ENCODE data around the gene SPATA9. TPM values are rescaled to one million over a fixed set of nuclear protein-coding genes. Genes with fewer than 3 reads are reported as not detected.

Gene SPATA9
- polyA plus RNA-seq, 1 donor from 2014 or later = not detected

DNA sequence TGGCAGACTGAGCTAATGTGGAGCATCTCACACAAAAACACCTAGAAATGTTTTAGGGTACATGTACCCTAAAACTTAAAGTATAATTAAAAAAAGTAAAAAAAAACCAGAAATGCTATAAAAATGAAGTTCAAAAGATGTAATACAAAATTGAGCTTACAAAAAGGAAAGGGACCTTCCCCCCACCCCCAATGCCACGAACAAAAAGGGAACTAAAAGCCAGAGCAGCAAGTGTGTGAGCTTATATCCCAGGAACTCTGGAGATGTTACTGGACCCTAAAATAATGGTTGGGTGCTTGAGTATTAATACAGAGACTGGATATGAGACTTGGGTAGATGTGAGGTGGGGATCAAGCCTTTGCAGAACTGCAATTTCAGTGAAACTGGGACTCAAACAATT lies 11.0 kb downstream of the SPATA9 start:
- no peaks in the 10 kb centered on the region for H3K4me1 Mint-ChIP-seq
- no peaks in the 10 kb centered on the region for H3K27me3 Mint-ChIP-seq
- peaks cover 0 to 1% (median 0%) of the 10 kb centered on the region in 3 donors for H3K9me3 Mint-ChIP-seq
- no peaks in the 10 kb centered on the region for H3K36me3 Mint-ChIP-seq
- no peak overlapping the region for H3K4me3 Mint-ChIP-seq
- H3K27ac Mint-ChIP-seq = no peak overlapping the region

DNA sequence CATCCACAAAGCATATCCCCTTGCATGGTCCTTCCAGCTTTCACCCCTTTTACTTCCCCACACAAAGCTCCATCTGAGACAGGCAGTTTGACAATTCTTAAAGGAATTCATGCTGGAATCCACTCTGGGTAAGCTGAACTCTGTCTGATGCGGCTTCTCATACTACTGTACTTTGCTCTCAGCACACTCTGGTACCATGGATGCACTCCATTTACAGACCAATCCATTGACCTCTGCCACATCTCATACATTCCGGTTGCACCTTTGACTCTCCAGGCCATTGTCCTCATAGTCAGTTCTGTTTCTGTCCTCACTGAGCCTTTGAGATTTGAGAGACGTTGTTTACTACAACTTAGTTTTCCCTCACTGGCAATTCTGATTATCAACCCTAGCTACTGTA lies 12.2 kb downstream of the SPATA9 start:
- no peak overlapping the region for H3K4me3 Mint-ChIP-seq
- H3K27me3 Mint-ChIP-seq = no peaks in the 10 kb centered on the region
- no peaks in the 10 kb centered on the region for H3K4me1 Mint-ChIP-seq
- no peak overlapping the region for H3K27ac Mint-ChIP-seq
- peaks cover 0 to 1% (median 0%) of the 10 kb centered on the region in 3 donors for H3K9me3 Mint-ChIP-seq
- no peaks in the 10 kb centered on the region for H3K36me3 Mint-ChIP-seq

DNA sequence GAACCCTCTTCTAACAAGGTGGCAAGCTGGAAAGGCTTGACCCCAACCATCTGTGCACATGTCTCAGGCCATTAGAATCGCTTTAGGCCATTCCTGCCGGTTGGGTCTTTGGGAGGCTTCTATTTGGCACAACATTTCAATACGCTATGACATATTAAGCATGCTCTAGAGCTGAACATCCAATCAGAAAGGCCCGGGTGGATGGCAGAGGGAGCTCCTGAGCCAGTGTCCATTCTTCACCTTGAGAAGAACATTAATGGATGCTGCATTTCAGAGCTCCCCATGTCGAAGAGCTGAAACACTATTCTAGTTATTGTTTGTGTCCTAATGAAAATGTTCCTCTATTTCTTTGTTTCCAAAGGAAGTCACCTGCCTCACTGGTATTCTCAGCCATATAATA lies 12.8 kb downstream of the SPATA9 start:
- H3K4me1 Mint-ChIP-seq = no peaks in the 10 kb centered on the region
- no peak overlapping the region for H3K27ac Mint-ChIP-seq
- H3K4me3 Mint-ChIP-seq = no peak overlapping the region
- H3K9me3 Mint-ChIP-seq = peaks cover 0 to 1% (median 0%) of the 10 kb centered on the region in 3 donors
- H3K27me3 Mint-ChIP-seq = no peaks in the 10 kb centered on the region
- H3K36me3 Mint-ChIP-seq = no peaks in the 10 kb centered on the region

DNA sequence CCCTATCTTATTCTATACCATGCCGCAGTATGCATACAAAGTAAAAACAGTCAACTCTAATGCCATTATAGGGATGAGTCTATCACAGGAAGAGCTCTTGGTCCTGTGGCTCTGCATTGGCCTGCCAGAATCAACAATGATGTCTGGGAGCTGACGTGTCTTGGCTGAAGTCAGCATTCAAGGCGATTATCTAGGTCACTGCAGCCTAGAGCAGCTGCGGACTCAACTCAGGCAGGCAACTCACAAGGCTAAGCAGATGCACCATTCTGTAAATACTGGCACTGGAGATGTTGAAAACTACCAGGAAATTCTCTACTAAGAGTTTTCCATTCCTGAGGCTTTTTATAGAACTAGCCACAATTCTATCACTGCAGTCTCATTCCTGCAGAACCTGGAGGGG lies 13.3 kb downstream of the SPATA9 start:
- no peak overlapping the region for H3K27ac Mint-ChIP-seq
- no peaks in the 10 kb centered on the region for H3K27me3 Mint-ChIP-seq
- no peaks in the 10 kb centered on the region for H3K36me3 Mint-ChIP-seq
- H3K4me1 Mint-ChIP-seq = no peaks in the 10 kb centered on the region
- H3K4me3 Mint-ChIP-seq = no peak overlapping the region
- peaks cover 0 to 1% (median 0%) of the 10 kb centered on the region in 3 donors for H3K9me3 Mint-ChIP-seq

DNA sequence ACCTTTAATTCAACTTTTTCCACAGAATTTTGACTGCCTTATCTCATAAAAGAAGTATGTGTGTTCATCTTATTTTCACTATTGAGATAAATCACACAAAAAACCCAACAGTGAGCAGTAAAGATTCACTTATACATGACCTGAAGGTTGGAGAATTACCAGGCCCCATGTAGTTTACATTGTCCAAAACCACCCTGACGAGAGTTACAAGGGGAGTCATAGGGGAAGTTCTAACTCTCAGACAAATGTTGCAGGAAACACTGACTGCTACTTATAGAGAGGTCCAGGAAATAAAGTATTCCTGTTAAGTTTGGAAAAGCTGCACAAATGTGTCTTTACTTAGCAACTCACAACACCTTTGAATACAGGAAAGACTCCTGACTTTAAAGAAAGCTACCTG lies 14.1 kb downstream of the SPATA9 start:
- Mint-ChIP-seq H3K9me3 (peaks cover 0 to 1% (median 0%) of the 10 kb centered on the region in 3 donors), H3K27me3 (no peaks in the 10 kb centered on the region), H3K4me3 (no peak overlapping the region), H3K4me1 (peaks cover 0 to 1% (median 0%) of the 10 kb centered on the region in 3 donors), H3K27ac (no peak overlapping the region), H3K36me3 (no peaks in the 10 kb centered on the region)

DNA sequence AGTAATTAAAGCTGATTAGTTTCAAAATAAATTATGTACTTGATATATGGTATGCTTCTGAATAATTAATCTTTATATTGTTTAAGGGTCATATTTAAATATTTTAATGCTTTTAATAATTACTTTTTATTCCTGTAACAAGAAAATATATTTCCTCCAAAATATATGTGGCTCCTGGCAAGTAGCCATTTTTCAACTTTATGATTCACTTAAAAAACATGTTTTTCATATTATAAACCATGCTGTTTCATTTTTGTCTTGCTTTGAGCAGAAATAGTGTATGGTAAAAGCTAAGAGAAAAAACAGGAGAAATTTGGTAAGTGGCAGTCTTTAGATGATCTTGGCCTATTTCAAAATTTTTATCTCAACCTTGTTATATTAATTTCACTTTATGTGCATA lies 14.6 kb downstream of the SPATA9 start:
- H3K36me3 Mint-ChIP-seq = no peaks in the 10 kb centered on the region
- H3K4me1 Mint-ChIP-seq = peaks cover 0 to 1% (median 0%) of the 10 kb centered on the region in 3 donors
- H3K9me3 Mint-ChIP-seq = peaks cover 0 to 1% (median 0%) of the 10 kb centered on the region in 3 donors
- H3K27me3 Mint-ChIP-seq = no peaks in the 10 kb centered on the region
- no peak overlapping the region for H3K4me3 Mint-ChIP-seq
- no peak overlapping the region for H3K27ac Mint-ChIP-seq

DNA sequence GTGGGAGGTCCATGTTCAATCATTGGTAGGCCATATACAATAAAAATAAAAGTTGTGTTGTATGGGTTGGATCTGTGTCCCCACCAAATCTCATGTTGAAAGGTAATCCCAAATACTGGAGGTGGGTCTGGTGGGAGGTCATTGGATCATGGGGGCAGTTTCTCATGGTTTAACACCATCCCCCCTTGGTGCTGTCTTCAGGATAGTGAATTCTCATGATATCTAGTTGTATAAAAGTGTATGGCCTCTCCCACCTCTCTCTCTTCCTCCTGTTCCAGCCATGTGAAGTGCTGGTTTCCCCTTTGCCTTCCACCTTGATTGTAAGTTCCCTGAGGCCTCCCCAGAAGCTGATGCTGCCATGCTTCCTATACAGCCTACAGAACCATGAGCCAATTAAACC lies 15.1 kb downstream of the SPATA9 start:
- H3K4me1 Mint-ChIP-seq = peaks cover 0 to 1% (median 0%) of the 10 kb centered on the region in 3 donors
- H3K4me3 Mint-ChIP-seq = no peak overlapping the region
- H3K27ac Mint-ChIP-seq = no peak overlapping the region
- peaks cover 0 to 1% (median 0%) of the 10 kb centered on the region in 3 donors for H3K9me3 Mint-ChIP-seq
- H3K36me3 Mint-ChIP-seq = no peaks in the 10 kb centered on the region
- no peaks in the 10 kb centered on the region for H3K27me3 Mint-ChIP-seq

DNA sequence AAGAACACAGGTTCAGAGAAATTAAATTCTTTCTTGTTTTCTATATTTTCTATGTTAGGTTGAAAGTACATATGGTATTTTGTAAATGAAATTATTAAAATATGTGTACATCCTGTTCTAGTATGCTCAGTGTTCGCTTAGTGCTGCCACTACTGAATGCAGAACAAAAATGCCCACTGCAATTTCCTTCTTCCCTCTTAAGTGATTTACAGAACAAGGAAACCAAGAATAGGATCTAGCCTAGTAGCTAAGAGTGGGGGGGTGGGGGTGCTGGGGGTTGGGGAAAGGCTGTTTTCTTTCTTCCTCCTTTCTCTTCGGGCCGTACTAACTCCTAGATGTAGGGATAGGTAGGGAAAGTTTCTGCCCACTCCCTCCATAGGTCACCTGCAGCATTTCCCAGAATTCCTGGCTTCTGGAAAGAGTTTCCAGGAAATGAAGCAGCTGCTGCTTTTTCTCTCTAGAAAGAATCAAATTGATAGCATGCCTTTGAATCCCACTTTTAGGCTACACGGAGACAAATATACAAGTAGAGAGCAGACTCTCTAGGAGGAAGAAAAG lies 15.7 kb downstream of the SPATA9 start:
- Mint-ChIP-seq H3K27me3 (no peaks in the 10 kb centered on the region), H3K4me3 (no peak overlapping the region), H3K27ac (no peak overlapping the region), H3K9me3 (peaks cover 0 to 1% (median 0%) of the 10 kb centered on the region in 3 donors), H3K4me1 (peaks cover 0 to 1% (median 0%) of the 10 kb centered on the region in 3 donors), H3K36me3 (no peaks in the 10 kb centered on the region)

DNA sequence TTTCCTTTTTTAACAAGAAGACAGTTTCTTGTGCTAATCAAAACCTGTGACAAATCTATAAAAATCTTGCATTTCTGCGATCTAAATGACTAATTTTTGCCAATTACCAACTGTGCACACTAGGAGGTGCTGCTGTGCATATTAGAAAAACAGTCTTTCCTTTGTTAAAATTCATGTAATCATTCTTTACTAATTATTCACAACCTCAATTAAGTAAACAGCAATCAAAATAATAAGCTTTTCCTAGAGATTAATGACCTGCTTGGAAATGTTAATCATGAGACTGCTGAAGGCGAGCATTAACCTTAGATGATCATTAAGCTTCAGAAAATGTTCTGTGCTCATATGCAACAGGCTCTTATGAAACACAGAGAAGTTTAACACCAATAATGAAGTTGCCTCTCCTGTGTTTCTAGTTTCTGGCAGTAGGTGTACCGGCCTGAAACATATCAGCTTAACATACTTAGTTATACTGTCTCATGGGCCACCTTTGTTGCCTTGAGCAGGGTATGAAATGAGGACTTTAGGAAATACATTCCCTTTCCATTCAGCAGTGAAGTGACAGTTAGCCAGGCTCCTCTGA lies 18.5 kb downstream of the SPATA9 start:
- no peaks in the 10 kb centered on the region for H3K36me3 Mint-ChIP-seq
- H3K9me3 Mint-ChIP-seq = peaks cover 0 to 1% (median 0%) of the 10 kb centered on the region in 3 donors
- H3K27me3 Mint-ChIP-seq = no peaks in the 10 kb centered on the region
- no peak overlapping the region for H3K4me3 Mint-ChIP-seq
- H3K4me1 Mint-ChIP-seq = peaks cover 0 to 1% (median 0%) of the 10 kb centered on the region in 3 donors
- H3K27ac Mint-ChIP-seq = no peak overlapping the region

DNA sequence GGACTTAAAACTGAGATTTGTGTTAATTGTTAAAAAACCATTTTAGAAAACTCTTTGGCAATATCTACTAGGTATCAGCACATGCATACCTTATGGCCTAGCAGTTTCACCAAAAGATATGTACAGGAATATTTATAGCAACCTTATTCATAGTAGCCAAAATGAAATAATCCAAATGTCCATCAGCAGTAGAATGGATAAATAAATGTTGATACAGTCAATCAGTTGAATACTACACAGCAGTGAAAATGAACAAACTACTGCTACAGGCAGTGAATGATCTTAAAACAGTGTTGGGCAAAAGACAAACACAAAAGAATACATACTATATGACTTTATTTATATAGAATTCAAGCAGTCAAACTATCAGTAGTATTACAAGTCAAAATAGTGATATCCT lies 19.8 kb downstream of the SPATA9 start:
- H3K9me3 Mint-ChIP-seq = peaks cover 0 to 1% (median 0%) of the 10 kb centered on the region in 3 donors
- peaks cover 0 to 1% (median 0%) of the 10 kb centered on the region in 3 donors for H3K4me1 Mint-ChIP-seq
- no peaks in the 10 kb centered on the region for H3K27me3 Mint-ChIP-seq
- H3K36me3 Mint-ChIP-seq = no peaks in the 10 kb centered on the region
- no peak overlapping the region for H3K27ac Mint-ChIP-seq
- no peak overlapping the region for H3K4me3 Mint-ChIP-seq

DNA sequence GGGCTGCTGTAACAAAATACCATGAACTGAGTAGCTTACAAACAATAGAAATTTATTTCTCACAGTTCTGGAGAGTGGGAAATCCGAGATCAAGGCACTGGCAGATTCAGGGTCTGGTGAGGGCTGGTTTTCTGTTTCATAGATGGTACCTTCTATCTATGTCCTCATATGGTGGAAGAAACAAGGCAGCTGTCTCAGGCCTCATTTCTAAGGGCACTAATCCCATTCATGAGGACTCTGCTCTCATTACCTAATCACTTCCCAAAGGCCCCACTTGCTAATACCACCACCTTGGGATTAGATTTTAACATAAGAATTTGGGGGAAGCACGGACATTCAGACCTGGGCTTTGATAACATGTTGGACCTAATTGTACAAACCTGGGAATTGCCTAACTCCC lies 22.7 kb downstream of the SPATA9 start:
- Mint-ChIP-seq H3K27ac (no peak overlapping the region), H3K9me3 (no peaks in the 10 kb centered on the region), H3K4me1 (peaks cover 0 to 1% (median 0%) of the 10 kb centered on the region in 3 donors), H3K4me3 (no peak overlapping the region), H3K36me3 (peaks cover 2% of the 10 kb centered on the region), H3K27me3 (no peaks in the 10 kb centered on the region)

DNA sequence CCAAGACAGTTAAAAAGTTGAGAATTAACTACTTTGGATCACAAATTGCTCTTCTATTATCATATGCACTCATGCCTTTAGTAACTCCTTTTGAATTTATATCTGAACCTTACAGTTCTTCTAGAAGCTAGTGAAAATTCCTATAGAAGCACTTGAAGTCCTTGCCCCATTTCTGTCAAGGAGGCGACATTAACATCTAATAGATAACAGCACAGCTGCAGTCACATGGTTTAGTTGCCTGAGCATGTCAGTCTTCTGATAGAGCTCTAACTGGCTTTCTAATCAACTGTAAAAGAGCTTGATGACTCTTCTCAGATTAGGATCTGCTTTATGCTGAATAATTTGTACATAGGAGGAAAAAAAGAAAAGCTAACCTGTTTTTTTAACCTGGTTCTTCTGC lies 27.2 kb downstream of the SPATA9 start:
- Mint-ChIP-seq H3K27me3 (no peaks in the 10 kb centered on the region), H3K9me3 (no peaks in the 10 kb centered on the region), H3K27ac (no peak overlapping the region), H3K36me3 (peaks cover 2% of the 10 kb centered on the region), H3K4me1 (no peaks in the 10 kb centered on the region), H3K4me3 (no peak overlapping the region)

DNA sequence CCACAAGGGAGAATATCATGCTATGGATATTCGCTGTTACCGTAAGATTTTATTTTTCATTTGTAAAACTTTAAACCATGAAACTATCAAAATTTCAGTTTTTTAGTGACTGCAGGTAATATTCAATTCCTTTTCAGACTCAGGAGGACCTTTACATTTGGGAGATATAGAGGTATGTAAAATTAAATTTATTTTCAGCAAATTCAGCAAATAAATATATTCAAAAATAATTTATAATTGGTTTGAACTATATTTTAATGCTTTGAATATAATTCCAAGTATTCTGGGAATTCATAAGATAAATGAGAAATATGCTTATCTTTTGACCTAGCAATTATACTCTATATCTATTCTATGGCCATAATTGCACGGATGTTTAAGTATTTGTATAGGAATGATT lies 28.6 kb downstream of the SPATA9 start:
- H3K4me3 Mint-ChIP-seq = no peak overlapping the region
- no peaks in the 10 kb centered on the region for H3K27me3 Mint-ChIP-seq
- peaks cover 0 to 3% (median 0%) of the 10 kb centered on the region in 3 donors for H3K4me1 Mint-ChIP-seq
- no peaks in the 10 kb centered on the region for H3K9me3 Mint-ChIP-seq
- peaks cover 2% of the 10 kb centered on the region for H3K36me3 Mint-ChIP-seq
- no peak overlapping the region for H3K27ac Mint-ChIP-seq

DNA sequence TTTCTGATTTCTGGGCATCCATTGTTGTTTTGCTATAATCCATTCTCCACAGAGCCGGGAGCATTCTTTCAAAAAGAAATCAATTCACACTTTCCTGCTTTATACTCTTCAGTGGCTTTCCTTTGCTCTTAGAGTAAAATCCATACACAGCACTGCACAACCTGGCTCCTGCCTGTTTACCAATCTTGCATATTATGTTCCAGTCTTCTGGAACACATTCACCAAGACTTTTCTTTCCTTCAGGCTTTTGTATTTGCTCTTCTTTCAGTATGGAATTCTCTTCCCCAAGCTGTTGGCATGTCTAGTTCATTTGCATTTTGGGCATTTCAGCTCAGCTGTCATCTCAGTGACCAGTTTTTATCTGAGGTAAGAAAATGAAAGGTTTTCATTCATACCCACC lies 29.9 kb downstream of the SPATA9 start:
- Mint-ChIP-seq H3K27me3 (no peaks in the 10 kb centered on the region), H3K4me1 (peaks cover 0 to 6% (median 3%) of the 10 kb centered on the region in 3 donors), H3K36me3 (peaks cover 2% of the 10 kb centered on the region), H3K27ac (no peak overlapping the region), H3K9me3 (no peaks in the 10 kb centered on the region), H3K4me3 (no peak overlapping the region)

DNA sequence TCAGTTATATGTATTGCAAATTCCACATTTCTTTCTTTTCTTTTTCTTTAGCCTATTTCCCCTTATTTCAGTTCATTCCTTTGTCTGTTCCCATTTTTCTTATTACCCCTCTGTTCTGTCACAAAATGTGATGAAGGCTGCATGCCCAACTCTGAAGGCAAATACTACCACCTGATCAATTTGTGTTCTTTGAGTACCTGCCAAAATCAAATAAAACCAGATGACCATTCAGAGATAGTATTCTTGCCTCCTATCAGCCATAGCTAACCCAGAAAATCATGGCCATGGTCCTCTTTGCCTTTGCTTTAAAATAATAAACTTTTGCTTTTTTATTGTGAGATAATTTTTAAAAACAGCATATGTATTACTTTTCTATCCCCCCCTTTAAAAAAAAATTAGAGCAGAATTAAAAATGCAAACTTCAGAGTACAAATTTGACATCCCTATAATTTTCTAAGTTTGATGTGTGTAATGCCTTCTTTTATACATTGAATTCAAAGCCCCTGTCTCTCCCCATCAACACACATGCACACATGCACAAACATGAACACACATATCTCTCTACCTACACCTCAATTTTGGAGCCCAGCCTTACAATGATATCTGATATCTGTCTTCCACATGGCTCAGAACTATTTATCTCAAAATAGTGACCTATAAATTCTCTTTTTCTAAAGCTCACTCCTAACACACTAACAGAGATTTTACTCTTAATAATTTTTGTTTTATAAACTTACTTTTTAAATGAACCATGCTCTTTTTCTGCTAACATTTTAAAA lies 32.8 kb downstream of the SPATA9 start:
- Mint-ChIP-seq H3K4me1 (peaks cover 4 to 13% (median 7%) of the 10 kb centered on the region in 3 donors), H3K36me3 (no peaks in the 10 kb centered on the region), H3K27me3 (no peaks in the 10 kb centered on the region), H3K27ac (no peak overlapping the region), H3K4me3 (peak overlapping the region in 1 of 4 donors; percentile 60), H3K9me3 (no peaks in the 10 kb centered on the region)

All from IgD-negative memory B cell (primary cell).